ENCODE results near the gene KCNIP1. TPM values are rescaled to one million over a fixed set of nuclear protein-coding genes. Genes with fewer than 3 reads are reported as not detected.

KCNIP1 gene
- polyA plus RNA-seq, 3 donors from 2014 or later = not detected

- Mint-ChIP-seq H3K27me3 (ENCODE audit: low read depth in 3 of 3) (peaks cover 0 to 9% (median 9%) of the 10 kb centered on the region in 3 donors), H3K4me3 (no peak overlapping the region), H3K36me3 (no peaks in the 10 kb centered on the region), H3K27ac (no peak overlapping the region), H3K4me1 (no peaks in the 10 kb centered on the region), H3K9me3 (no peaks in the 10 kb centered on the region)
- no peak for DNase-seq
These were observed 4.2 kb downstream of the KCNIP1 start for GRCh38 chr5:170508036-170508435.

- H3K4me3 Mint-ChIP-seq = no peak overlapping the region
- no peak for DNase-seq
- H3K27me3 Mint-ChIP-seq (ENCODE audit: low read depth in 3 of 3) = peaks cover 0 to 8% (median 5%) of the 10 kb centered on the region in 3 donors
- no peak overlapping the region for H3K27ac Mint-ChIP-seq
- H3K9me3 Mint-ChIP-seq = no peaks in the 10 kb centered on the region
- H3K4me1 Mint-ChIP-seq = no peaks in the 10 kb centered on the region
- no peaks in the 10 kb centered on the region for H3K36me3 Mint-ChIP-seq
These were observed 5.0 kb downstream of the KCNIP1 start for GRCh38 chr5:170508660-170509347.

DNA sequence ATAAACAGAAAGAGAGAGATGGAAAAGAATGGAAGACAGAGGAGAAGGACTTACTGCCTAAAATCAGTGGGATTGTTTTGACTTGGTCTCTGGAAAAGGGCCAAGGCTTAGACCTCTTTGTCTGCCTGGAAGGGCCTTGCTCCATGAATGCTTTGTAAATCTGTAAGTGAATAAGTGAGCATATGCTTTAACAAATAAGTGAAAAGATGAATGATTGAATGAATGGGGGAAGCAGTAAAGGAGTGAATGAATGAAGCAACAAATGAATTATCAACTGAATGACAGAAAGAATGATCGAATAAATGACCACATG, 5.5 kb downstream of the KCNIP1 start:
- DNase-seq = no peak
- Mint-ChIP-seq H3K36me3 (no peaks in the 10 kb centered on the region), H3K4me3 (no peak overlapping the region), H3K9me3 (no peaks in the 10 kb centered on the region), H3K4me1 (no peaks in the 10 kb centered on the region), H3K27ac (no peak overlapping the region), H3K27me3 (ENCODE audit: low read depth in 3 of 3) (peaks cover 0 to 8% (median 5%) of the 10 kb centered on the region in 3 donors)

- peaks cover 0 to 5% (median 2%) of the 10 kb centered on the region in 3 donors for H3K27me3 Mint-ChIP-seq (ENCODE audit: low read depth in 3 of 3)
- no peak overlapping the region for H3K4me3 Mint-ChIP-seq
- no peaks in the 10 kb centered on the region for H3K36me3 Mint-ChIP-seq
- H3K9me3 Mint-ChIP-seq = no peaks in the 10 kb centered on the region
- no peak overlapping the region for H3K27ac Mint-ChIP-seq
- H3K4me1 Mint-ChIP-seq = no peaks in the 10 kb centered on the region
- no peak for DNase-seq
These were observed 6.3 kb downstream of the KCNIP1 start for GRCh38 chr5:170510126-170510525.

- Mint-ChIP-seq H3K27me3 (ENCODE audit: low read depth in 3 of 3) (peaks cover 0 to 5% (median 2%) of the 10 kb centered on the region in 3 donors), H3K4me3 (no peak overlapping the region), H3K36me3 (no peaks in the 10 kb centered on the region), H3K9me3 (no peaks in the 10 kb centered on the region), H3K27ac (no peak overlapping the region), H3K4me1 (no peaks in the 10 kb centered on the region)
- DNase-seq = no peak
These were observed 6.7 kb downstream of the KCNIP1 start for GRCh38 chr5:170510559-170510958.

DNA sequence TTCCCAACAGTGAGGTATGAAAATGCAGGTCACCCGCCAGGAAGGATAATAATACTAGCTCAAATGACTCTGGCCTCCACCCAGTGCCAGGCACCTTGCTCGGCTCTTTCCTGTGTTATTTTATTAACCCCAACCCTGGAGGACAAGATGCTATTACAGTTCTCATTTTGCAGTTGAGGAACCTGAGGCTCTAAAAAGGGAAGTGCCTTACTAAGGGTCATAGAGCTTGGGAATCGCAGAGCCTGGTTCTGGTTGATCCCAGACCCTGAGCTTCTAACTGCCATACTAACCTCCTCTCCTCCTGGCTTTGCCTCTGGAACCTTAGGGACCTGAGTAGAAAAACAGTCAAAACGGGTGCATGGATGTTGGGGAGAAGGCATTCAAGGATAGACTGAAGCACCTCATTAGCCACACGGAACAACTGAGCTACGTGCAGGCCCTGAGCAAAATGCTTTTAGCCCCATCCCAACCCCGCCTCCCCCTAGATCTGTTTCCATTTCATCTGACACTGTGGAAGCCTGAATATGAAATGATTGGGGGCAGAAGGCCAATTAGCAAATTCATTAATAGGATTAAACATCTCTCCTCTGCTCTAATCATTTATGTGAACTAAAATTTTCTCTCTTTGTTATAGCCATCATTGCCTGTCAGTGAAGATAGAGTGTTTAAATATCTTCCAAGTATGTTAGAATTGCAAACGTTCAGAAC, 7.9 kb downstream of the KCNIP1 start:
- Mint-ChIP-seq H3K36me3 (no peaks in the 10 kb centered on the region), H3K4me3 (no peak overlapping the region), H3K4me1 (no peaks in the 10 kb centered on the region), H3K27me3 (ENCODE audit: low read depth in 3 of 3) (peaks cover 0 to 5% (median 2%) of the 10 kb centered on the region in 3 donors), H3K9me3 (no peaks in the 10 kb centered on the region), H3K27ac (no peak overlapping the region)
- DNase-seq = no peak

GRCh38 chr5:170513856-170514525, 10.2 kb downstream of the KCNIP1 start:
- no peaks in the 10 kb centered on the region for H3K4me1 Mint-ChIP-seq
- no peaks in the 10 kb centered on the region for H3K9me3 Mint-ChIP-seq
- DNase-seq = no peak
- H3K36me3 Mint-ChIP-seq = no peaks in the 10 kb centered on the region
- H3K27ac Mint-ChIP-seq = no peak overlapping the region
- peaks cover 0 to 1% (median 0%) of the 10 kb centered on the region in 3 donors for H3K27me3 Mint-ChIP-seq (ENCODE audit: low read depth in 3 of 3)
- no peak overlapping the region for H3K4me3 Mint-ChIP-seq

DNA sequence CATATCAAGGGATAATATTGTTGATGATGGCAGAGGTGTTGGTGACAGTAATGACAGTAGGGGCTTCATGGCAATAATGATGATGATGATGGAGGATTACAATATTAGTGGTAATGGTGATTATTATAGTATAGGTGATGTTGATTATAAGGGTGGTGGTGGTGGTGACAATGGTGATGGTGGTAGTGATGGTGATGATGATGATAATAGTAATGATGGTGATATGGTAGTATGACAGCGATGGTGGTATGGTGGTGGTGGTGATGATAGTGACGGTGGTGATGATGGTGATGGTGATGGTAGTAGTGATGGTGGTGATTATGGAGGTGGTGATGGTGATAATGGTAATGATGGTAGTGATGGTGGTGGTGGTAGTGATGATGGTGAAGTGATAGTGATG, 13.6 kb downstream of the KCNIP1 start:
- Mint-ChIP-seq H3K4me1 (no peaks in the 10 kb centered on the region), H3K27me3 (ENCODE audit: low read depth in 3 of 3) (no peaks in the 10 kb centered on the region), H3K36me3 (no peaks in the 10 kb centered on the region), H3K27ac (no peak overlapping the region), H3K4me3 (no peak overlapping the region), H3K9me3 (no peaks in the 10 kb centered on the region)
- DNase-seq = no peak

GRCh38 chr5:170518277-170518676, 14.5 kb downstream of the KCNIP1 start:
- Mint-ChIP-seq H3K4me1 (no peaks in the 10 kb centered on the region), H3K4me3 (no peak overlapping the region), H3K27me3 (ENCODE audit: low read depth in 3 of 3) (no peaks in the 10 kb centered on the region), H3K27ac (no peak overlapping the region), H3K9me3 (no peaks in the 10 kb centered on the region), H3K36me3 (no peaks in the 10 kb centered on the region)
- DNase-seq = no peak

- H3K4me1 Mint-ChIP-seq = no peaks in the 10 kb centered on the region
- H3K27ac Mint-ChIP-seq = no peak overlapping the region
- H3K36me3 Mint-ChIP-seq = no peaks in the 10 kb centered on the region
- no peak overlapping the region for H3K4me3 Mint-ChIP-seq
- no peak for DNase-seq
- H3K27me3 Mint-ChIP-seq (ENCODE audit: low read depth in 3 of 3) = no peaks in the 10 kb centered on the region
- no peaks in the 10 kb centered on the region for H3K9me3 Mint-ChIP-seq
These were observed 15.7 kb downstream of the KCNIP1 start for GRCh38 chr5:170519549-170519948.

DNA sequence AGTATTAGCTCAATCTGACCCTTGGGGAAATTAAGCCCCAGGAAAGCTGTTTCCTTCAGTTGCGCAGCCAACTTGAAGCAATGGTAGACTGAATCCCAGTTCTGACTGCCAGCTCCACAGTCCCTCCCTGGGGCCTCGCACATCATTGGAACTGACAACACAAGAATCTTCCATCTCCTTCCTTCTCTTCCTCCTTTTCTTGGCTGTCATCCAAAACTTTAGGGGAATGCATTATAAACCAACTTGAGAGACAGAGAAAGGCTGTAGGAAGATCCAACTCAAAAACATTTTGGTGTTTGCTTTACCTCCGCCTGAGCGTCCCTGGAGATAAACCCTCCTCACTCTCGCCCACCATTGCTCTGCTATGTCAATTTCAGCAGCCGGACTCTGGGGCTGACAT, 16.6 kb downstream of the KCNIP1 start:
- Mint-ChIP-seq H3K27me3 (ENCODE audit: low read depth in 3 of 3) (no peaks in the 10 kb centered on the region), H3K27ac (no peak overlapping the region), H3K4me3 (no peak overlapping the region), H3K9me3 (no peaks in the 10 kb centered on the region), H3K4me1 (no peaks in the 10 kb centered on the region), H3K36me3 (no peaks in the 10 kb centered on the region)
- no peak for DNase-seq

- H3K4me3 Mint-ChIP-seq = no peak overlapping the region
- H3K36me3 Mint-ChIP-seq = no peaks in the 10 kb centered on the region
- no peaks in the 10 kb centered on the region for H3K27me3 Mint-ChIP-seq (ENCODE audit: low read depth in 3 of 3)
- no peak for DNase-seq
- H3K27ac Mint-ChIP-seq = no peak overlapping the region
- H3K9me3 Mint-ChIP-seq = no peaks in the 10 kb centered on the region
- H3K4me1 Mint-ChIP-seq = no peaks in the 10 kb centered on the region
These were observed 18.7 kb downstream of the KCNIP1 start for GRCh38 chr5:170522211-170523141.

DNA sequence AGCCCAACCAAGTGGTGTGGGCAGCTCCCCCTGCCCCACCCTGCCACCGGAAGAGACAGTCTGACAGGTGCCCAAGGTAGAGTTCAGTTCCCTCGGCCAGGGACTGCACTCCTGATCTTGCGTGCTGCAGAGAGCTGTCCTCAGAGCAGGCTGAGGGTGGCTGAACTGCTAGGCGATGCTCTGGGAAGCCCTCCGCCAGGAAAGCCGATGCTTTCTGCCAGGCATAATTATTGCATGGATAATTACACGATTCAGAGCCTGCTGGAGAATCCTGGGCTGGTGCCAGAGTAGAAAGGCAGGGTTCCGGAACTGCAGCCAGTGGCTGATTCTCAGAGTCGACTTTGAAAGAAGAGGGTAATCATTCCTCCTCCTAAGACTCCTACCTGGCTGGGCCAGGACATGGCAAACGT, 19.3 kb downstream of the KCNIP1 start:
- H3K27me3 Mint-ChIP-seq (ENCODE audit: low read depth in 3 of 3) = peaks cover 0 to 2% (median 0%) of the 10 kb centered on the region in 3 donors
- H3K4me1 Mint-ChIP-seq = no peaks in the 10 kb centered on the region
- no peak overlapping the region for H3K4me3 Mint-ChIP-seq
- H3K36me3 Mint-ChIP-seq = no peaks in the 10 kb centered on the region
- DNase-seq = no peak
- H3K9me3 Mint-ChIP-seq = no peaks in the 10 kb centered on the region
- H3K27ac Mint-ChIP-seq = no peak overlapping the region

DNA sequence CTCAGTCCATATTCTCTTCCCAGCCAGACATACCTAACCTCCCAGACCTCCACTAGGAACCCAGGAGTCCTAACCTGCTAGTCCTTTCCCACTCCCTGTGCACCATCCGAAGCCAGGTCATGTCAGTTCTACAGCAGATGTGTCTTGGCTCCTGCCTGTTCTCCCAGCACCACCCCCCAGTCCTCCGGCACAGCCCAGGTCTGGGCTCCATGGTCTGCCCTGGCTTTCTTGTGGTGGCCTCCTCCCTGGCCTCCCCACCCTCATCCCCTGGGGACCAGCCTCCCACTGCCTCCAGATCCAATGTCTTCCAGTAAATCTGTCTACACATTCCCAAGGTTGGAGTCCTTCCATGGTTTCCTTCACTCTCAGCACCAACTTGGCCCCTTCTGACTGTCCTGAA, 20.0 kb downstream of the KCNIP1 start:
- Mint-ChIP-seq H3K36me3 (no peaks in the 10 kb centered on the region), H3K4me3 (no peak overlapping the region), H3K27me3 (ENCODE audit: low read depth in 3 of 3) (peaks cover 0 to 2% (median 0%) of the 10 kb centered on the region in 3 donors), H3K4me1 (no peaks in the 10 kb centered on the region), H3K9me3 (no peaks in the 10 kb centered on the region), H3K27ac (no peak overlapping the region)
- DNase-seq = no peak
